Measurements from ENCODE around the gene OLFM1. TPM values are rescaled to one million over a fixed set of nuclear protein-coding genes. Genes with fewer than 3 reads are reported as not detected.

OLFM1 gene
- polyA plus RNA-seq, 1 donor (not counting 4 experiments of a cell fraction or from before 2014, with no cell fraction given): 0.25 TPM

- Histone ChIP-seq H3K9ac (ENCODE audit: control insufficient read depth, extremely low read depth, insufficient read depth, low read length) (no peak overlapping the region), H2AFZ (ENCODE audit: control insufficient read depth, low read length) (no peak overlapping the region), H4K20me1 (ENCODE audit: control insufficient read depth, extremely low read depth, insufficient read depth, low read length) (no peaks in the 10 kb centered on the region), H3K9me3 (ENCODE audit: control insufficient read depth, low read depth, low read length) (peaks cover 4% of the 10 kb centered on the region), H3K4me3 (ENCODE audit: control insufficient read depth in 2 of 3, extremely low read depth in 1 of 3, insufficient read depth in 2 of 3, low read depth in 1 of 3, low read length in 3 of 3) (no peak overlapping the region), H3K4me2 (ENCODE audit: control insufficient read depth, extremely low read depth, insufficient read depth, low read depth, low read length) (no peak overlapping the region), H3K27me3 (ENCODE audit: control insufficient read depth, extremely low read depth, insufficient read depth, low read length) (no peaks in the 10 kb centered on the region), H3K4me1 (ENCODE audit: control insufficient read depth, extremely low read depth, insufficient read depth, low read length) (peaks cover 4% of the 10 kb centered on the region), H3K9me1 (ENCODE audit: control insufficient read depth, extremely low read depth, insufficient read depth, low read length) (no peaks in the 10 kb centered on the region), H3K79me2 (ENCODE audit: control insufficient read depth, insufficient read depth, low read length) (no peaks in the 10 kb centered on the region), H3K36me3 (ENCODE audit: control insufficient read depth in 2 of 2, extremely low read depth in 1 of 2, insufficient read depth in 2 of 2, low read length in 2 of 2) (no peaks in the 10 kb centered on the region), H3K27ac (ENCODE audit: control insufficient read depth, insufficient read depth, low read length) (no peak overlapping the region)
- no peak for FAIRE-seq
- DNase-seq (ENCODE audit: low read depth, low spot score): no peak
- dilution Hi-C loops (cut with MboI; ENCODE audit: extremely low pct_ligation_motif_present, low sequenced_read_pairs): no loop called here
- TF ChIP-seq, protein P1, sequence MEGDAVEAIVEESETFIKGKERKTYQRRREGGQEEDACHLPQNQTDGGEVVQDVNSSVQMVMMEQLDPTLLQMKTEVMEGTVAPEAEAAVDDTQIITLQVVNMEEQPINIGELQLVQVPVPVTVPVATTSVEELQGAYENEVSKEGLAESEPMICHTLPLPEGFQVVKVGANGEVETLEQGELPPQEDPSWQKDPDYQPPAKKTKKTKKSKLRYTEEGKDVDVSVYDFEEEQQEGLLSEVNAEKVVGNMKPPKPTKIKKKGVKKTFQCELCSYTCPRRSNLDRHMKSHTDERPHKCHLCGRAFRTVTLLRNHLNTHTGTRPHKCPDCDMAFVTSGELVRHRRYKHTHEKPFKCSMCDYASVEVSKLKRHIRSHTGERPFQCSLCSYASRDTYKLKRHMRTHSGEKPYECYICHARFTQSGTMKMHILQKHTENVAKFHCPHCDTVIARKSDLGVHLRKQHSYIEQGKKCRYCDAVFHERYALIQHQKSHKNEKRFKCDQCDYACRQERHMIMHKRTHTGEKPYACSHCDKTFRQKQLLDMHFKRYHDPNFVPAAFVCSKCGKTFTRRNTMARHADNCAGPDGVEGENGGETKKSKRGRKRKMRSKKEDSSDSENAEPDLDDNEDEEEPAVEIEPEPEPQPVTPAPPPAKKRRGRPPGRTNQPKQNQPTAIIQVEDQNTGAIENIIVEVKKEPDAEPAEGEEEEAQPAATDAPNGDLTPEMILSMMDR (optimal IDR thresholded peaks at IDR 0.05 in 1 of 3, IDR thresholded peaks at IDR 0.05 in 1 of 3, conservative IDR thresholded peaks at IDR 0.05 in 1 of 3; ENCODE audit: extremely low read depth in 1 of 3, insufficient read depth in 2 of 3, low read length in 3 of 3): no peak
- no peak for TF ChIP-seq EZH2 (IDR thresholded peaks at IDR 0.05; ENCODE audit: low read length)
Observed at GRCh38 chr9:135134268-135135022, 47.0 kb downstream of the OLFM1 start.

GRCh38 chr9:135135171-135135928 is 47.9 kb downstream of the OLFM1 start:
- peaks cover 4% of the 10 kb centered on the region for H3K4me1 ChIP-seq (ENCODE audit: control insufficient read depth, extremely low read depth, insufficient read depth, low read length)
- dilution Hi-C loops (cut with MboI; ENCODE audit: extremely low pct_ligation_motif_present, low sequenced_read_pairs): no loop called here
- no peaks in the 10 kb centered on the region for H4K20me1 ChIP-seq (ENCODE audit: control insufficient read depth, extremely low read depth, insufficient read depth, low read length)
- H3K36me3 ChIP-seq (ENCODE audit: control insufficient read depth in 2 of 2, extremely low read depth in 1 of 2, insufficient read depth in 2 of 2, low read length in 2 of 2): no peaks in the 10 kb centered on the region
- TF ChIP-seq, protein P1 (optimal IDR thresholded peaks at IDR 0.05 in 1 of 3, IDR thresholded peaks at IDR 0.05 in 1 of 3, conservative IDR thresholded peaks at IDR 0.05 in 1 of 3; ENCODE audit: extremely low read depth in 1 of 3, insufficient read depth in 2 of 3, low read length in 3 of 3): no peak
- no peak for TF ChIP-seq EZH2 (IDR thresholded peaks at IDR 0.05; ENCODE audit: low read length)
- no peak overlapping the region for H3K4me3 ChIP-seq (ENCODE audit: control insufficient read depth in 2 of 3, extremely low read depth in 1 of 3, insufficient read depth in 2 of 3, low read depth in 1 of 3, low read length in 3 of 3)
- H3K79me2 ChIP-seq (ENCODE audit: control insufficient read depth, insufficient read depth, low read length): no peaks in the 10 kb centered on the region
- H3K27me3 ChIP-seq (ENCODE audit: control insufficient read depth, extremely low read depth, insufficient read depth, low read length): no peaks in the 10 kb centered on the region
- H3K9me1 ChIP-seq (ENCODE audit: control insufficient read depth, extremely low read depth, insufficient read depth, low read length): no peaks in the 10 kb centered on the region
- H3K9me3 ChIP-seq (ENCODE audit: control insufficient read depth, low read depth, low read length): peaks cover 4% of the 10 kb centered on the region
- H2AFZ ChIP-seq (ENCODE audit: control insufficient read depth, low read length): no peak overlapping the region
- H3K27ac ChIP-seq (ENCODE audit: control insufficient read depth, insufficient read depth, low read length): no peak overlapping the region
- no peak for DNase-seq (ENCODE audit: low read depth, low spot score)
- H3K4me2 ChIP-seq (ENCODE audit: control insufficient read depth, extremely low read depth, insufficient read depth, low read depth, low read length): no peak overlapping the region
- no peak overlapping the region for H3K9ac ChIP-seq (ENCODE audit: control insufficient read depth, extremely low read depth, insufficient read depth, low read length)
- FAIRE-seq: no peak

All from keratinocyte (primary cell).